Measurements from ENCODE around the gene ZACN.

DNA sequence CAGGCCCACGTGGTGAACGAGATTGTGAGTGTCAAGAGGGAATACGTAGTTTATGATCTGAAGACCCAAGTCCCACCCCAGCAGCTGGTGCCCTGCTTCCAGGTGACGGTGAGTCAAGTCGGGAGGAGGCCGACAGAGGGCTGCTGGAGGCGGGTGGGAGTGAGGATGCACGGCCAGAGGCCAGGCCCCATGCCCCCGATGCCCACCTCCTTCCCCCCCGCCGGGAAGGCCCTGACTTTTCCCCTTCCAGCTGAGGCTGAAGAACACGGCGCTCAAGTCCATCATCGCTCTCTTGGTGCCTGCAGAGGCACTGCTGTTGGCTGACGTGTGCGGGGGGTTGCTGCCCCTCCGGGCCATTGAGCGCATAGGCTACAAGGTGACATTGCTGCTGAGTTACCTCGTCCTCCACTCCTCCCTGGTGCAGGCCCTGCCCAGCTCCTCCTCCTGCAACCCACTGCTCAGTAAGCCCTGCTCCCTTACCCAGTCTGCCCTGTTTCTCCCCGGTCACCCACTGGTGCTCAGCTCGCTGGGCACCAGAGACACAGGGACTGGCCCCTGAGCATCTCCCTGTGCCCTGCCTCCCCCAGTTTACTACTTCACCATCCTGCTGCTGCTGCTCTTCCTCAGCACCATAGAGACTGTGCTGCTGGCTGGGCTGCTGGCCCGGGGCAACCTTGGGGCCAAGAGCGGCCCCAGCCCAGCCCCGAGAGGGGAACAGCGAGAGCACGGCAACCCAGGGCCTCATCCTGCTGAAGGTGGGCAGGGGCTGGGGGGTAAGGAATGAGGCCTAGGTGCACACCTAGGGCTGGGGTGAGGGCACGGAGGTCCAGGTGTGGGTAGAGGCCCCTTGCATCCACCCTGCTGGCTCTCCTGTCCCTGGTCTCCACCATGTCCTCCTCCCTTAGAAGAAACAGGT lies 2.6 kb downstream of the ZACN start:
- TF ChIP-seq, protein P1, sequence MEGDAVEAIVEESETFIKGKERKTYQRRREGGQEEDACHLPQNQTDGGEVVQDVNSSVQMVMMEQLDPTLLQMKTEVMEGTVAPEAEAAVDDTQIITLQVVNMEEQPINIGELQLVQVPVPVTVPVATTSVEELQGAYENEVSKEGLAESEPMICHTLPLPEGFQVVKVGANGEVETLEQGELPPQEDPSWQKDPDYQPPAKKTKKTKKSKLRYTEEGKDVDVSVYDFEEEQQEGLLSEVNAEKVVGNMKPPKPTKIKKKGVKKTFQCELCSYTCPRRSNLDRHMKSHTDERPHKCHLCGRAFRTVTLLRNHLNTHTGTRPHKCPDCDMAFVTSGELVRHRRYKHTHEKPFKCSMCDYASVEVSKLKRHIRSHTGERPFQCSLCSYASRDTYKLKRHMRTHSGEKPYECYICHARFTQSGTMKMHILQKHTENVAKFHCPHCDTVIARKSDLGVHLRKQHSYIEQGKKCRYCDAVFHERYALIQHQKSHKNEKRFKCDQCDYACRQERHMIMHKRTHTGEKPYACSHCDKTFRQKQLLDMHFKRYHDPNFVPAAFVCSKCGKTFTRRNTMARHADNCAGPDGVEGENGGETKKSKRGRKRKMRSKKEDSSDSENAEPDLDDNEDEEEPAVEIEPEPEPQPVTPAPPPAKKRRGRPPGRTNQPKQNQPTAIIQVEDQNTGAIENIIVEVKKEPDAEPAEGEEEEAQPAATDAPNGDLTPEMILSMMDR (IDR thresholded peaks at IDR 0.05; ENCODE audit: insufficient read depth, low read length, poor library complexity, severe bottlenecking), result no peak
- TF ChIP-seq EZH2phosphoT487 (conservative IDR thresholded peaks at IDR 0.05; ENCODE audit: low read length), result no peak
